ENCODE data around the gene WRAP53.

Gene WRAP53

GRCh38 chr17:7667656-7668406, 20.4 kb upstream of the WRAP53 start:
- H3K4me3 ChIP-seq (ENCODE audit: low read depth, low read length), result no peak overlapping the region
- no peak for DNase-seq (ENCODE audit: low read depth)
- TF ChIP-seq CTCF (IDR thresholded peaks at IDR 0.05; ENCODE audit: insufficient read depth, low read depth, low read length, missing control alignments), result no peak

GRCh38 chr17:7668482-7668881, 19.8 kb upstream of the WRAP53 start:
- DNase-seq (ENCODE audit: low read depth), result no peak
- no peak overlapping the region for H3K4me3 ChIP-seq (ENCODE audit: low read depth, low read length)
- no peak for TF ChIP-seq CTCF (IDR thresholded peaks at IDR 0.05; ENCODE audit: insufficient read depth, low read depth, low read length, missing control alignments)

GRCh38 chr17:7673239-7673638, 15.0 kb upstream of the WRAP53 start:
- DNase-seq (ENCODE audit: low read depth), result peak; percentile 50
- no peak overlapping the region for H3K4me3 ChIP-seq (ENCODE audit: low read depth, low read length)
- peak; percentile 43 for TF ChIP-seq CTCF (IDR thresholded peaks at IDR 0.05; ENCODE audit: insufficient read depth, low read depth, low read length, missing control alignments)

- no peak overlapping the region for H3K4me3 ChIP-seq (ENCODE audit: low read depth, low read length)
- no peak for DNase-seq (ENCODE audit: low read depth)
- no peak for TF ChIP-seq CTCF (IDR thresholded peaks at IDR 0.05; ENCODE audit: insufficient read depth, low read depth, low read length, missing control alignments)
Measured at GRCh38 chr17:7674934-7675333, 13.3 kb upstream of the WRAP53 start.

- no peak for TF ChIP-seq CTCF (IDR thresholded peaks at IDR 0.05; ENCODE audit: insufficient read depth, low read depth, low read length, missing control alignments)
- no peak for DNase-seq (ENCODE audit: low read depth)
- H3K4me3 ChIP-seq (ENCODE audit: low read depth, low read length), result no peak overlapping the region
Measured at GRCh38 chr17:7676533-7676932, 11.7 kb upstream of the WRAP53 start.

GRCh38 chr17:7677388-7678067, 10.7 kb upstream of the WRAP53 start:
- no peak for DNase-seq (ENCODE audit: low read depth)
- H3K4me3 ChIP-seq (ENCODE audit: low read depth, low read length), result no peak overlapping the region
- TF ChIP-seq CTCF (IDR thresholded peaks at IDR 0.05; ENCODE audit: insufficient read depth, low read depth, low read length, missing control alignments), result no peak

Data from GM12865 (cell line).